ENCODE results near the gene MAD1L1.

- TF ChIP-seq CTCF (IDR thresholded peaks at IDR 0.05) (no peak), POLR2AphosphoS5 (IDR thresholded peaks at IDR 0.05) (no peak)
Measured at GRCh38 chr7:2245883-2246675, 13.3 kb upstream of the MAD1L1 start.
